Measurements from ENCODE around the gene ERP27.

Gene ERP27

DNA sequence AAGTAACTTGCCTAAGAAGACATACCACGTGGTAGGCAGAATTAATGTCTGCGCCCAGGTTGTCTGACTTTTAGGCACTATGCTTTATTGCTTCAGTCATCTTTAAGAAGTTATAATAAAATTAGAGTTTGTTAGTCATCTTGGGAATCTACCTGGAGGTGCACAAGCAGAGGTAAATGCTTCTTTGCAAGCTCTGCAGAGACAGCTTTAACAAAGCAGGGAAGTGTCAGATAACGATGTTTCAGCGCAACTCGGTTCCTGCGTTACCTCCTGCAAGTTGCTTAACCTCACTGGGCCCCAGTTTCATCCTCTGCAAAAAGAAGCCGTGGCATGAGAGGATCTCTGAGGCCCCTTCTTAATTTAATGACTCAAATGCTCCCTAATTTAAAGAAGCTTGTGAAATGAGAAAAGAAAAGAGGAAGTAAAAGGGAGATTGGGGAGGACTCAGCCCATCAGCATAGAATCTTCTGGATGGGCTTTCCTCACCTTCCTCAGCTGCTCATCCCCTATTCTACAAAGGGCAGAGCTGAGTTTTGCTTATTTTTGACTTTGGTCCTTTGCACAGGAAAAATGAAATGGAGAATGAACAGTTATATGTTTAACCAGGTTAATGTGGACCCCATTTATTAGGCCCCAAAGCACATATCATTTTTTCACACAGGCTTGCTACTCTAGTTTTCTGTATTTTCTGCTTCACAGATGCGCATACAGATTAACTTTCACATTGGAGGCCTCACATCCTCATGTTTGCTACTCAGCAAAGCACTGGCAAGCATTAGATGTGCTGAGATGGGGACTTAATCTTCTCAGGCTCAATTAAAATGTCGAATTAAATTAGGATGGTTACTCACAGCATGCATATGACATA is 17.9 kb upstream of the ERP27 start:
- H3K27me3 ChIP-seq (ENCODE audit: control insufficient read depth, insufficient read depth, low read length) = no peaks in the 10 kb centered on the region
- H2AFZ ChIP-seq = no peak overlapping the region
- no peak overlapping the region for H3K27ac ChIP-seq
- no peaks in the 10 kb centered on the region for H3K36me3 ChIP-seq (ENCODE audit: control insufficient read depth, insufficient read depth, low read length)
- H3K4me3 ChIP-seq (ENCODE audit: low read depth, low read length) = no peak overlapping the region
- TF ChIP-seq, protein P1, sequence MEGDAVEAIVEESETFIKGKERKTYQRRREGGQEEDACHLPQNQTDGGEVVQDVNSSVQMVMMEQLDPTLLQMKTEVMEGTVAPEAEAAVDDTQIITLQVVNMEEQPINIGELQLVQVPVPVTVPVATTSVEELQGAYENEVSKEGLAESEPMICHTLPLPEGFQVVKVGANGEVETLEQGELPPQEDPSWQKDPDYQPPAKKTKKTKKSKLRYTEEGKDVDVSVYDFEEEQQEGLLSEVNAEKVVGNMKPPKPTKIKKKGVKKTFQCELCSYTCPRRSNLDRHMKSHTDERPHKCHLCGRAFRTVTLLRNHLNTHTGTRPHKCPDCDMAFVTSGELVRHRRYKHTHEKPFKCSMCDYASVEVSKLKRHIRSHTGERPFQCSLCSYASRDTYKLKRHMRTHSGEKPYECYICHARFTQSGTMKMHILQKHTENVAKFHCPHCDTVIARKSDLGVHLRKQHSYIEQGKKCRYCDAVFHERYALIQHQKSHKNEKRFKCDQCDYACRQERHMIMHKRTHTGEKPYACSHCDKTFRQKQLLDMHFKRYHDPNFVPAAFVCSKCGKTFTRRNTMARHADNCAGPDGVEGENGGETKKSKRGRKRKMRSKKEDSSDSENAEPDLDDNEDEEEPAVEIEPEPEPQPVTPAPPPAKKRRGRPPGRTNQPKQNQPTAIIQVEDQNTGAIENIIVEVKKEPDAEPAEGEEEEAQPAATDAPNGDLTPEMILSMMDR (IDR thresholded peaks at IDR 0.05) = no peak
- H3K4me1 ChIP-seq = peaks cover 2% of the 10 kb centered on the region
- H3K9ac ChIP-seq = no peak overlapping the region
- H3K9me3 ChIP-seq (ENCODE audit: control insufficient read depth, low read length) = no peaks in the 10 kb centered on the region
- H3K79me2 ChIP-seq = no peaks in the 10 kb centered on the region
- no peak overlapping the region for H3K4me2 ChIP-seq (ENCODE audit: low read length)

DNA sequence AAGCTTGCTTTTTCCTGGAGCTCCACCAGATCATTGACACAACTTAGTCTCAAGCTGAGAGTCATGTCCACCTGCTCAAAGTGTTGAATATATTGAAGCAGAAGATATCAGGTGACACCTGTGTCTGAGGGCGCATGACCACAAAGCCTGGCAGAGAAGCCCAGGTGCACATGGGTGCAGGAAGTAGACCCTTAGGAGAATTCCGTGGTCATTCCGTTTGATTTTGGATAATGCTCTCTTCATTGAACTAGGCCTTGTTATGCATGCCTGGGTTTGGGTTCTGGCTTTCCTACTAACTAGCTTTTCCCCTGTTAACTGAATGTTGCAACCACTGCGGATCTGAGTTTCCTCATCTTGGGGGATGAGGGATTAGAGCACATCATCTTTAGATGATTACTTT is 15.9 kb upstream of the ERP27 start:
- Histone ChIP-seq H3K4me1 (peaks cover 2% of the 10 kb centered on the region), H3K9ac (no peak overlapping the region), H3K27me3 (ENCODE audit: control insufficient read depth, insufficient read depth, low read length) (no peaks in the 10 kb centered on the region), H3K27ac (no peak overlapping the region), H3K4me2 (ENCODE audit: low read length) (no peak overlapping the region), H3K79me2 (no peaks in the 10 kb centered on the region), H3K9me3 (ENCODE audit: control insufficient read depth, low read length) (no peaks in the 10 kb centered on the region), H2AFZ (no peak overlapping the region), H3K36me3 (ENCODE audit: control insufficient read depth, insufficient read depth, low read length) (no peaks in the 10 kb centered on the region), H3K4me3 (ENCODE audit: low read depth, low read length) (no peak overlapping the region)
- TF ChIP-seq, protein P1 (IDR thresholded peaks at IDR 0.05) = no peak

DNA sequence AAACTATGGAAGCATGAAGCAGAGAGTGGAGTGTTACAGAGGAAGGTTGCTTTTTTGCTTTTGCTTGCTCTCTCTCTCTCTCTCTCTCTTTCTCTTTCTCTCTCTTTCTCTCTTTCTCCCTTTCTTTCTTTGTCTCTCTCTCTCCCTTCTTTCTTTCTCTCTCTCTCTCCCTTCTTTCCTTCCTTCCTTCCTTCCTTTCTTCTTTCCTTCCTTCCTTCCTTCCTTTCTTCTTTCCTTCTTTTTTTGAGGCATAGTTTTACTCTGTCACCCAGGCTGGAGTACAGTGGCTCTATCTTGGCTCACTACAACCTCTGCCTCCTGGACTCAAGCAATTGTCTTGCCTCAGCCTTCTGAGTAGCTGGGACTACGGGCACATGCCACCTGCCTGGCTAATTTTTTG is 15.4 kb upstream of the ERP27 start:
- Histone ChIP-seq H2AFZ (no peak overlapping the region), H3K4me1 (peaks cover 4% of the 10 kb centered on the region), H3K4me3 (ENCODE audit: low read depth, low read length) (no peak overlapping the region), H3K9ac (no peak overlapping the region), H3K27ac (peak overlapping the region; percentile 0), H3K36me3 (ENCODE audit: control insufficient read depth, insufficient read depth, low read length) (no peaks in the 10 kb centered on the region), H3K79me2 (no peaks in the 10 kb centered on the region), H3K9me3 (ENCODE audit: control insufficient read depth, low read length) (no peaks in the 10 kb centered on the region), H3K4me2 (ENCODE audit: low read length) (no peak overlapping the region), H3K27me3 (ENCODE audit: control insufficient read depth, insufficient read depth, low read length) (no peaks in the 10 kb centered on the region)
- TF ChIP-seq, protein P1 (IDR thresholded peaks at IDR 0.05) = no peak

DNA sequence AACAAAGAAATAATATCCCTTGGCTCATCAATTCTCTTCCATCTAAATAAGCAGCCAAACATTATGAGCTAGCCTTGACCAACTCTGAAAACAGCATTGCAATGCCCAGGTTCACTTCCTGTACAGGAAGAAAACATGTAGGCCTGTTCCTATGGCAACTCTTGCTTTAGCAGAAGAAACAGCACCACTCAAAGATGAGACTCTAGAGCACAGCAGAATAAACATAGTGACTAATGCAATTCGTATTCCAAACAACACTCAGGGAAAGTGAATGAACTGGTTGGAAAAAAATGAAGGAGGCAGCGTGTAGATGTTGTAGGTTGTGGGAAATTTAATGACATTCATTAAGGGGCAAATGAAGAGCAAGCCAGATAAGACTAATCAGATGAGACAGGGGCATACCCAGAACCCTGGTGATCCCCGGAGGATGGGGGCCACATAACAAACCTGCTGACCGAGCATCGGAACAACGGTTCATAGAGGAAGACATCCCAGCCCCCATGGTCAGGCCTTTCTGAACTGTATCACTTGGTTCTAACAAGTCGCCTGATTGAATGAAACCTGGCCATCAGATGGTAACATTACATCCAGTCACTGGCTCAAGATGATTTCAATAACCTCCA is 14.1 kb upstream of the ERP27 start:
- H3K9me3 ChIP-seq (ENCODE audit: control insufficient read depth, low read length) = no peaks in the 10 kb centered on the region
- H3K9ac ChIP-seq = no peak overlapping the region
- no peaks in the 10 kb centered on the region for H3K36me3 ChIP-seq (ENCODE audit: control insufficient read depth, insufficient read depth, low read length)
- no peak overlapping the region for H3K4me3 ChIP-seq (ENCODE audit: low read depth, low read length)
- peak overlapping the region; percentile 60 for H3K27ac ChIP-seq
- TF ChIP-seq, protein P1 (IDR thresholded peaks at IDR 0.05) = no peak
- no peaks in the 10 kb centered on the region for H3K27me3 ChIP-seq (ENCODE audit: control insufficient read depth, insufficient read depth, low read length)
- no peaks in the 10 kb centered on the region for H3K79me2 ChIP-seq
- no peak overlapping the region for H2AFZ ChIP-seq
- peaks cover 4% of the 10 kb centered on the region for H3K4me1 ChIP-seq
- no peak overlapping the region for H3K4me2 ChIP-seq (ENCODE audit: low read length)

Measured in parathyroid adenoma (tissue), 2 donors.